HG03457 (cell line): ENCODE results near the gene ZNF319.

Source experiments
- ATAC-seq: cut with Tn5 transposase; IDR thresholded peaks from one replicate; pipeline ENCODE4 v1.9.1; 2021; ENCODE audit warnings: moderate number of reproducible peaks; ENCODE audit not compliant: unreplicated experiment

Gene ZNF319

DNA sequence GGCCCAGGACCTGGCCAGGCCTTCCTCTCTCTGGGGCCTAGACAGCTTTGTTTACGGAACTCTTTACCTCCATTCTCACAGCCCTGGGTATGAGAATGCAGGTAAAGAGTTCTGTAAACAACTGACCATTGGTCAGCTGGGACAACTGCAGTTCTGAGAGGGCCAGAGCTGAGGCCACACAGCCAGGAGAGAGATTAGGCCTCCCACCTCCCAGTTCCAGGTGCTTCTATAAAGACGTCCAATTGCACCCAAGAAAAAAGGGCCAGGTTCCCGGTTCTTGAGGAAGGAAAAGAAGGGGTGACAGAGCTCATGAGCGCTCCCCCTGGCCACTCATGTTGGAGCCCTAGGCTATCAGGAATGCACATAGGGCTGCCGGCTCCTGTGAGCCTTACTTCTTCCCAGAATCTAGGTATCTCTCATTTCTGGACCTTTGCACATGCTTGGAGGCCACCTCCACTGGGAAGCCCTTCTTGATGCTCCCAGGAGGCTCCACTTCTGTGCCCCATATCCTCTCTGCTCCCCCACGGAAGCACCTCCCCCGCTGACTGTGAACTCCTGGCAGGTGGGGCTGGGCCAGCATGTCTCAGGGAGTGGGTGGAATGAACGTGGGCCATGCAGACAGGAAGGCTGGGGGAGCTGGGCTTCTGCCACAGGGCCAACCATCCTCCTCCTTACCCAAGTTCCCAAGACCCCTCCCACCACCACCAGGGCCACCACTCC lies 42.6 kb downstream of the ZNF319 start:
- no peak for ATAC-seq

DNA sequence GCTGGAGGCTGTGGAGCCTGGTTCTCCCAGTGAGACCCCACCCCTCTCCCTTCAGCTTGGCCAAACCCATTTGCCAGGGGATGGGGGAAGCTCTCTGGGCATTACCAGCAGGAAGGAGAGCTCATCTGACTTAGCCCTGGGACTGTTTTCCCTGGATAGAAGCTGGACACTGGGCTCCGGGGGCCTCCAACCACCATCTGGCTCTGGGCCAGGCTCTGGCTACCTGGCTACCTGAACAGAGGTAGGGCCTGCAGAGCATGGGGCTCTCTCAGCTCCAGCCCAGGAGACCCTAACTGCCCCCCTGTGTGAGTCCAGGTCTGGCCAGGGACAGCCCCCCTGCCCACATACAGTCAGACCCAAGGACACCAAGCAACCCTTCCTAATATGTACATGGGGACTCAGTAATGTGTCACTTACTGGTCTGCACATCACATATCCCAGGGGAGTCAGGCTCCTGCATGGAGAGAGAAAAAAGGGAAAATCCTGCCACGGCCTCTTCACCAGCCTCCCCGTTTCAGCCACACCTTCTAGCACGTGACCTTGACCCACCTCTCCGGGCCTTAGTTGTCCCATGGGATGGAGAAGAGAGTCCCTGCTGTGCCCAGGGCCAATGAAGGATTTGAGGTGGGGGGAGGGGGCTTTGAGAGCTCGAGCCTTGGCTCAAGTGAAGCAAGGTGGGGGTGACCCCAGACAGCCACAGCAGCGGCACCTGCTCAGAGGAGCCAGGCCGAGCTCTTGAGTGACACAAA lies 43.4 kb downstream of the ZNF319 start:
- no peak for ATAC-seq

DNA sequence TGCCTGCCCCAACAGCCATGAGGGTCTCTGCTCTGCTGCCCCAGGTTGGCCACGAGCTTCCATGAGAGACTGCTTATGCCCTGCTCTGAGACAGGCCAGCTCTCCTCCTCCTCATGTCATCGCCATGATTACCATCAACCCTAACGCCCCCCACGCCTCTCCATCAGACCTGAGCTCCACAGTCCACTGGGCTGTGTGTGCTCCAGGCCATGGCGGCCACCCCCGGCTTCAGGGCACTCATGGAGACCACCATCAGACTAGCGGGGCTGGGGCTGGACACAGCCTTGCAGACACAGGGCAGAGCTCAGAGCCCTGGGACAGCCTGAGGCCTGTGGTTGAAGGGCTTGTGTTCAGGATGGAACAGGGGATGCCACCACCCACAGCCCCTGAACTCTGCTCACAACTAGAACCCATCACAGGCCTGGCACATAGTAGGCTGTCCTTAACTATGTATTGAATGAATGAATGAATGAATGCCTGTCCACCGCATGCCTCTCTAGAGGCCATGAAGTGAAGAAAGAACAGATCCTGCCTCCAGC lies 44.1 kb downstream of the ZNF319 start:
- no peak for ATAC-seq

GRCh38 chr16:57955572-57956188 lies 44.8 kb downstream of the ZNF319 start:
- no peak for ATAC-seq

GRCh38 chr16:57953857-57954256 lies 46.6 kb downstream of the ZNF319 start:
- no peak for ATAC-seq

GRCh38 chr16:57952909-57953308 lies 47.6 kb downstream of the ZNF319 start:
- no peak for ATAC-seq

GRCh38 chr16:57951204-57951960 lies 49.1 kb downstream of the ZNF319 start:
- no peak for ATAC-seq

- no peak for ATAC-seq
Measured at GRCh38 chr16:57950382-57950781, 50.1 kb downstream of the ZNF319 start.

DNA sequence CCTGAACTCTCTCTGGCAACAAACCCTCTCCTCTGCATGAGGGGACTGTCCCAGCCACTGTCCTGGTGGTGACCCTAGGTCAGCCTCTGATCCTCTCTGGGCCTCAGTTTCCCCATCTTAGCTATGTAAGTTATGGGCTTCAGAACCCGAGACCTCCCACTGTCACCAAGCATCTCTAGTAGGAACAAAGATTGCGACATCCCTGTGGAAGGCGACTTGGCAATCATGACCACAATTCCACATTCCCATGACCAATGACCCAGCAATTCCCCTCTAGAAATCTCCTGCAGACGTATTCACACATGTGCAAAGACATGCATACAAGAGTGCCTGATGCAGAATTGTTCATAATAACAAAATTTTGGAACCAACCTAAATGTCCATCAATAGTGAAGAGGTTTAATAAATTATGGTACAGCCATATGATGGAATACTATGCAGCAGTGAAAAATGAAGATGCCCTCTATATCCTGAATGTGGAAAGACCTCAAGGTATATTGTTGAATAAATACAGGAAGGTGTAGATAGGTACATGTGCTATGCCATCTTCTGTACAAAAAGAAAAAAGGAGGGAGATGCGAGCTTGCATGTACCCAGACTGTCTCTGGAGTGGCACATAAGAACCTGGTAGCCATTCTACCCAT lies 50.8 kb downstream of the ZNF319 start:
- ATAC-seq = no peak

- no peak for ATAC-seq
Measured at GRCh38 chr16:57949013-57949412, 51.5 kb downstream of the ZNF319 start.

- ATAC-seq = no peak
Measured at GRCh38 chr16:57948027-57948426, 52.4 kb downstream of the ZNF319 start.

DNA sequence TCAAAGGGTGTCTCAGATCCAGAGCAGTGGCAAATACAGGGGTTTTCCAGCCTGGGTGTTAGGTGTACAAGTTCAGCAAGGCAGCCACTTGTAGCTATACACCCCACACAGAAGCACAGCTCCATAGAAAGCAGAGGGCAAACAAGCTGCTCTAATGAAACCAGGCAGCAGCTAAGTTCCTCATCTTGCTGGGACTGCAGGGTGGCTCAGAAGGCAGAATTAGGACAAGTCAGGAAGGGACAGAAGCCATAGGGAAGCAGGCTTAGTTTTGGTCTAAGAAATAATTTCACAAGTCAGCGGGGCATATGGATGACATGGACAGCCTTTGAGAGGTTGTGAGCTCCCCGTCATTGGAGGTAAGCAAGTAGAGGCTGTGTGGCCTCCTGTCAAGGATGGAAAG lies 53.2 kb downstream of the ZNF319 start:
- no peak for ATAC-seq

DNA sequence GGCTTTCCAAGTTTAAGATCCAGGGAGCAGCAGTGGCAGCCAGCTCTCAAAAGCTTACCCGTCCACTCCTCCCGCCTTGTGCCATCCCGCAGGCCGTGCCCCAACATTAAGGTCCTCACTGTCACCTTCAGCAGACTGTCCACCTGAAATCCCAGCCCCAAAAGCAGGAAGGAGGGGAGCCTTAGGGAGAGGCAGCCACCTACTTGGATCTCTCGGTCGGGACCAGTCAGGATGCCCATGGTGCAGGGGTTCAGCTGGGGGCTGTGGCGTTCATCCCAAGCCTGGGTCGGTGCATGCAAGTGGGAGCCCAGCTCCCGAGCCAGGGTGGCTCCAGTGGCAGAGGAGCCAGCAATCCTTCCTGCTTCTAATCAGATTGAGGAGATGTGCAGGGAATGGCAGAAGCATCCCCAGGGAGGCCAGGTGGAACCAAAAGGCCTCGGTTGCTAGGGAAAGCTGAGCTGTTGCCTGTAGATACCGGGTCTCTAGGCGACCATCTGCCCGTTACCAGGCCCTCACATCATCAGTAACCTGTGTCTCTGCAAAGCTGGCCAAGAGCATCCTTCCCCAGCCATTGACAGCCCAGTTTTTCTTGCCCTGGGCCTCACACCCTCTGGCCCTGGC lies 54.2 kb downstream of the ZNF319 start:
- ATAC-seq = no peak

- no peak for ATAC-seq
Measured at GRCh38 chr16:57945740-57946138, 54.7 kb downstream of the ZNF319 start.

GRCh38 chr16:57944970-57945739 lies 55.3 kb downstream of the ZNF319 start:
- ATAC-seq = no peak
